ENCODE results near the gene CALN1.

Gene CALN1

DNA sequence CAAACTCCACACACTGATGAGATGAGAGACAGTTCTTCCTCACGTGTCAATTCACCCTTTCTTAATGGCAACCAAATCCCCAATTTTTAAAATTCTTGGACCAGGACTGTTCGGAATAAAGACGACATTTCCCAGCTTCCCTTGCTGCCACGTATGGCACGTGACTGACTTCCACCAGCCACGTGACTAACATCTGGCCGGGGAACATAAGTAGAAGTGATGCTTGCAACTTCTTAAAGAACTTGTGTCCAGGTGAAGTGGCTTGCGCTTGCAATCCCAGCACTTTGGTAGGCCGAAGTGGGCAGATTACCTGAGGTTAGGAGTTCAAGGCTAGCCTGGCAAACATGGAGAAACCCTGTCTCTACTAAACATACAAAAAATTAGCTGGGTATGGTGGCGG lies 405.1 kb downstream of the CALN1 start:
- no peak for DNase-seq (ENCODE audit: extremely low read depth, low read depth)
- H3K4me3 ChIP-seq (replicated peaks; ENCODE audit: low read depth, low read length) = no peak overlapping the region
- TF ChIP-seq, protein P1, sequence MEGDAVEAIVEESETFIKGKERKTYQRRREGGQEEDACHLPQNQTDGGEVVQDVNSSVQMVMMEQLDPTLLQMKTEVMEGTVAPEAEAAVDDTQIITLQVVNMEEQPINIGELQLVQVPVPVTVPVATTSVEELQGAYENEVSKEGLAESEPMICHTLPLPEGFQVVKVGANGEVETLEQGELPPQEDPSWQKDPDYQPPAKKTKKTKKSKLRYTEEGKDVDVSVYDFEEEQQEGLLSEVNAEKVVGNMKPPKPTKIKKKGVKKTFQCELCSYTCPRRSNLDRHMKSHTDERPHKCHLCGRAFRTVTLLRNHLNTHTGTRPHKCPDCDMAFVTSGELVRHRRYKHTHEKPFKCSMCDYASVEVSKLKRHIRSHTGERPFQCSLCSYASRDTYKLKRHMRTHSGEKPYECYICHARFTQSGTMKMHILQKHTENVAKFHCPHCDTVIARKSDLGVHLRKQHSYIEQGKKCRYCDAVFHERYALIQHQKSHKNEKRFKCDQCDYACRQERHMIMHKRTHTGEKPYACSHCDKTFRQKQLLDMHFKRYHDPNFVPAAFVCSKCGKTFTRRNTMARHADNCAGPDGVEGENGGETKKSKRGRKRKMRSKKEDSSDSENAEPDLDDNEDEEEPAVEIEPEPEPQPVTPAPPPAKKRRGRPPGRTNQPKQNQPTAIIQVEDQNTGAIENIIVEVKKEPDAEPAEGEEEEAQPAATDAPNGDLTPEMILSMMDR (IDR thresholded peaks at IDR 0.05; ENCODE audit: low read depth, low read length, missing control alignments) = no peak

DNA sequence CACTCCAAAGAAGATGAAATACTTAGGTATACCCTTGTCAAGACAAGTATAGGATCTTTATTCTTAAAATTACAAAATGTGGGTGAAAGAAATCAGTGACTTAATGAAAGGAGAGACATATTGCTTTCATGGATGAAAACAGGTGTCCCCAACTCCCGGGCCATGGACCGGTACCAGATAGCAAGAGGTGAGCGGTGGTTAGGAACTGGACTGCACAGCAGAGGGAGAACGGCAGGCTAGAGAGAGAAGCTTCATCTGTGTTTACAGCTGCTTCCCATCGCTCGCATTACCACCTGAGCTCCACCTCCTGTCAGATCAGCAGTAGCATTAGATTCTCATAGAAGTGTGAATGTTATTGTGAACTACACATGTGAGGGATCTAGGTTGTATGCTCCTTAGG lies 408.9 kb downstream of the CALN1 start:
- H3K4me3 ChIP-seq (replicated peaks; ENCODE audit: low read depth, low read length) = no peak overlapping the region
- DNase-seq (ENCODE audit: extremely low read depth, low read depth) = no peak
- TF ChIP-seq, protein P1 (IDR thresholded peaks at IDR 0.05; ENCODE audit: low read depth, low read length, missing control alignments) = no peak

DNA sequence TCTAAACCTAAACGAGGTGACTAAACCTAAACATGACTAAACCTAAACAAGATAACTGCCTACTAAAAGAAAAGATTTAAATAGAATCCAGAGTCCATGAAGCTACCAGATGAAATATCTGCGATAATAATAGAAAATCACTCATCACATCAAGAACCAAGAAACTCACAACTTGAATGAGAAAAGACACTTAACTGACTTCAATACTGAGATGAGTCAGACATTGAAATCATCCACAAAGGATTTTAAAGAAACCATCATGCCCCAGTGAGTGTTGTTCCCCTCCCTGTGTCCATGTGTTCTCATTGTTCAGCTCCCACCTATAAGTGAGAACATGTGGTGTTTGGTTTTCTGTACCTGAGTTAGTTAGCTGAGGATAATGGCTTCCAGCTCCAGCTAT lies 416.0 kb downstream of the CALN1 start:
- no peak overlapping the region for H3K4me3 ChIP-seq (replicated peaks; ENCODE audit: low read depth, low read length)
- TF ChIP-seq, protein P1 (IDR thresholded peaks at IDR 0.05; ENCODE audit: low read depth, low read length, missing control alignments) = no peak
- no peak for DNase-seq (ENCODE audit: extremely low read depth, low read depth)

DNA sequence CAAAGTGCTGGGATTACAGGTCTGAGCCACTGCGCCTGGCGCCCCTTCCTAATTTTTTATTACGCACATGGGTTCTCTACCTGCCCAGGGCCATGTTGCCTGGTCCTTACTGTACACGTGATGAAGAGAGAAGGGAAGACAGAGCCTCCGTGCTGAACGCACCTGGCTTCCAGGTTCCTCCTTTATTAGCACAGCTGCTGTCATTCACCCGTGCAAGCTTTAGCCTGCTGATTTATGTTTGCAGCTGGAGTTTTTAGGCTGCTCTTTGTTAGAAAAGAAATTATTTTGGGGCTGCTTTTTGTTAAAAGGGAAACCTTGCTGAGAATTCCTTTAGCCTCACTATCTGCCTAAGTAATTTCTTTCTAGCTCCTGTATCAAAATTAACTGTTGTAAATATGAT lies 417.0 kb downstream of the CALN1 start:
- H3K4me3 ChIP-seq (replicated peaks; ENCODE audit: low read depth, low read length) = no peak overlapping the region
- DNase-seq (ENCODE audit: extremely low read depth, low read depth) = no peak
- TF ChIP-seq, protein P1 (IDR thresholded peaks at IDR 0.05; ENCODE audit: low read depth, low read length, missing control alignments) = no peak

DNA sequence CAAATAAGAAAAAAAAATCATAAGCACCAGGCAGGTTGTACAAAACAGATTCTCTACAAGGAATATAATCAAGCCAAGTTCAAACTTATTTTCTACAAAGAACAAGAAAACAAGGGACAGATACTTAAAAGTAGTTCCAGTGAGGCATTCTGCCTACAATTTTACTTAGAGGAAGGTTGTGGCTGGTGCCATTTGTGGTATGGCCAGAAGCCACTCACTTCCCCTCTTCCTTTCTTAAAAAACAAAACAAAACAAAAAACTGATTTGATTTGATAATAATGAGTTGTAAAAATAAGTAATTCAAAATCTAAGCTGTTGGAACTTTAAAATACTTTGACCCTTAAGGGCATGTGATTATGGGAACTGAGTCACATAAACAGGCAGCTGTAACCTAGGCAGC lies 420.6 kb downstream of the CALN1 start:
- H3K4me3 ChIP-seq (replicated peaks; ENCODE audit: low read depth, low read length) = no peak overlapping the region
- DNase-seq (ENCODE audit: extremely low read depth, low read depth) = no peak
- TF ChIP-seq, protein P1 (IDR thresholded peaks at IDR 0.05; ENCODE audit: low read depth, low read length, missing control alignments) = no peak

DNA sequence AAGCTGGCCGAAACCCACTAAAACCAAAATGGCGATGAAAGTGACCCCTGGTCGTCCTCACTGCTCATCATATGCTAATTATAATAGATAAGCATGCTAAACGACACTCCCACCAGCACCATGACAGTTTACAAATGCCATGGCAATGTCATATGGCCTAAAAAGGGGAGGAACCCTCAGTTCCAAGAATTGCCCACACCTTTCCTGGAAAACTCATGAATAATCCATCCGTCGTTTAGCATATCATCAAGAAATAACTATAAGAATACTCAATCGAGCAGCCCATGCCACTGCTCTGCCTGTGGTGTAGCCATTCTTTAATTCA lies 422.0 kb downstream of the CALN1 start:
- H3K4me3 ChIP-seq (replicated peaks; ENCODE audit: low read depth, low read length) = no peak overlapping the region
- no peak for DNase-seq (ENCODE audit: extremely low read depth, low read depth)
- TF ChIP-seq, protein P1 (IDR thresholded peaks at IDR 0.05; ENCODE audit: low read depth, low read length, missing control alignments) = no peak

DNA sequence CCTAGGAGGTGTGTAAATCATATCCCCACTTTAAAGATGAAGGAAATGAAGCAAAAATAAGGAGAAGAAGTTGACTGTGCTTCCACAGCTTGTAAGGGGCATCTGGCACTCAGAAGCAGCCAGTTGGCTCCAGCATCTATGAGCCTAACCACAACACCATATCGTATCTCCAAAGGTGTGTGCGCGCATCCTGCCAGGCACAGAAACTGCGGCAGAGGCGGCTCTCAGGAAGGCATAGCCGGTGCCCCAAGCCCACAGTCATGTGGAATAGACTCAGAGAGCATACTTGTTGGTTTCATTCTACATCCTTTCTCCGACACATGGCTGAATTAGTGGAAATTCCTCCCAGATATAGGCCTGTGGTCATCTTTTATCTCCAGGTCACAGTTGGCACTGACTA lies 423.9 kb downstream of the CALN1 start:
- DNase-seq (ENCODE audit: extremely low read depth, low read depth) = no peak
- TF ChIP-seq, protein P1 (IDR thresholded peaks at IDR 0.05; ENCODE audit: low read depth, low read length, missing control alignments) = no peak
- H3K4me3 ChIP-seq (replicated peaks; ENCODE audit: low read depth, low read length) = no peak overlapping the region
